ENCODE measurements around the gene DDX1. TPM values are rescaled to one million over a fixed set of nuclear protein-coding genes. Genes with fewer than 3 reads are reported as not detected.

The DDX1 gene
- total RNA-seq, 2 experiments from 2014 or later = 42.7 to 91.8 TPM

DNA sequence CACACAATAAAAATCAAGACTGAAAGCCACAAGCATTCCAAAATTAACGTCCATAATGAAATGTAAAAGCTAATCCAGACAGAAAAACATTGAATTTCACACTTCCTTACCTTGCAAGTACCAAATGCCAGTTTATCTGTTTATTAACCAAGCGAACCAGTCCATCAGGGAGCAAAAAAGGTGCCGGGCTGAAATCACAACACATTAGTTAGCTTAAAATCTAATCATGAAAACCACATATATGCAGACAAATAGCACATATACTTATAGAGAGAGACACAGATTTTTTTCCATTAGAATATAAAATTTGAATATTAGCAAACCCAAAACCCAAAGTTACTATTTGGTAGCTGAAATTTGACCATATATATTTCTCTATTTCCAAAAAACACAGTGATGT, 37.7 kb upstream of the DDX1 start:
- Histone ChIP-seq H3K4me2 (ENCODE audit: low read length) (no peak overlapping the region), H3K36me3 (ENCODE audit: insufficient read depth, low read length) (peaks cover 15% of the 10 kb centered on the region; the same call in 1 of the 2 replicates), H3K4me1 (ENCODE audit: insufficient read depth, low read length, poor library complexity, severe bottlenecking) (no peaks in the 10 kb centered on the region), H3K27ac (ENCODE audit: low read depth, low read length, poor library complexity, severe bottlenecking) (no peak overlapping the region), H3K9me3 (ENCODE audit: low read length) (no peaks in the 10 kb centered on the region), H3K79me2 (ENCODE audit: insufficient read depth, low read depth, low read length) (0 out of 2 replicates have a peak, but pooled peaks cover under 1% of the 10 kb centered on the region), H3K9me2 (ENCODE audit: insufficient read depth, low read length) (no peaks in the 10 kb centered on the region), H4K20me1 (ENCODE audit: insufficient read depth, low read length) (no peaks in the 10 kb centered on the region), H3K4me3 (ENCODE audit: low read depth, low read length, poor library complexity, severe bottlenecking) (no peak overlapping the region), H2AFZ (ENCODE audit: low read length) (no peak overlapping the region)
- ChIA-PET POLR2A (interaction anchor here (1.3 to 1.7 kb wide), 2 partner anchors 16 to 123 kb away, joined by 3 to 8 read pairs; no protein-coding TSS in a partner anchor), CTCF (ENCODE audit: unreplicated experiment) (no interaction called here)
- DNase-seq (ENCODE audit: low spot score) = no peak
- intact Hi-C loops (cut with micrococcal nuclease; ENCODE audit: unreplicated experiment) = no loop called here
- TF ChIP-seq EZH2phosphoT487 (IDR thresholded peaks at IDR 0.05; ENCODE audit: borderline replicate concordance, low read depth, low read length) = no peak
- TF ChIP-seq, protein P1, sequence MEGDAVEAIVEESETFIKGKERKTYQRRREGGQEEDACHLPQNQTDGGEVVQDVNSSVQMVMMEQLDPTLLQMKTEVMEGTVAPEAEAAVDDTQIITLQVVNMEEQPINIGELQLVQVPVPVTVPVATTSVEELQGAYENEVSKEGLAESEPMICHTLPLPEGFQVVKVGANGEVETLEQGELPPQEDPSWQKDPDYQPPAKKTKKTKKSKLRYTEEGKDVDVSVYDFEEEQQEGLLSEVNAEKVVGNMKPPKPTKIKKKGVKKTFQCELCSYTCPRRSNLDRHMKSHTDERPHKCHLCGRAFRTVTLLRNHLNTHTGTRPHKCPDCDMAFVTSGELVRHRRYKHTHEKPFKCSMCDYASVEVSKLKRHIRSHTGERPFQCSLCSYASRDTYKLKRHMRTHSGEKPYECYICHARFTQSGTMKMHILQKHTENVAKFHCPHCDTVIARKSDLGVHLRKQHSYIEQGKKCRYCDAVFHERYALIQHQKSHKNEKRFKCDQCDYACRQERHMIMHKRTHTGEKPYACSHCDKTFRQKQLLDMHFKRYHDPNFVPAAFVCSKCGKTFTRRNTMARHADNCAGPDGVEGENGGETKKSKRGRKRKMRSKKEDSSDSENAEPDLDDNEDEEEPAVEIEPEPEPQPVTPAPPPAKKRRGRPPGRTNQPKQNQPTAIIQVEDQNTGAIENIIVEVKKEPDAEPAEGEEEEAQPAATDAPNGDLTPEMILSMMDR (conservative IDR thresholded peaks at IDR 0.05; ENCODE audit: low read length) = no peak
- no TSS peak for BruUV-seq (replicated peaks)

DNA sequence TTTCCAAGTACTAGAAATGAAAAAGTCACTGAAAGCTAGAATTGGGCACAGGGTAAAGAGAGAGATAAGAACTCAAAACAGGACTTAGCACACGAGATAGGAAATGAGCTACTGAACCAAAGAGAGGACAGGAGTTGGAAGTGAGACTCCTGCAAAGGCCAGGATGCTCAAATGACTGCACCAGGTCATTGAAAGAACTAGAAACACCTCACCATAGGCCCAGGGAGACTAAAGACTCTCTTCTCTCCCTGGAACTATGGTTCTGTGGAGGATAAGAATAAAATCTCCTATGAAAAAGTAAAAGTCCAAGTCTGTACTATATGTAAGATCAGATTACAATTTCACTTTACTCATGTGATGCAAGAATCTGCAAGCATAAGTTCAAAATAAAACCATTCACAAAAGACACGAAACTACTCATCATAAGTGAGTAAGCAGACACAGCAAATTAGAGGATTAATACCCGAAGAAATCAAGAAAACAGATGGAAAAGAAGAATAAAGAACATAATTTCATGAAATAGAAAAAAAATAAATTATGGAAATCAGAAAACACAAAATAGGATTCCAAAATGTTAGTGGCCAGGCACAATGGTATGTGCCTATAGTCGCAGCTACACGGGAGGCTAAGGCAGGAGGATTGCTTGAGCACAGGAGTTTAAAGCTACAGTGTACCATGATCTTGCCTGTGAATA, 37.0 kb upstream of the DDX1 start:
- Histone ChIP-seq H3K4me2 (ENCODE audit: low read length) (no peak overlapping the region), H3K27ac (ENCODE audit: low read depth, low read length, poor library complexity, severe bottlenecking) (no peak overlapping the region), H3K79me2 (ENCODE audit: insufficient read depth, low read depth, low read length) (peaks cover 7% of the 10 kb centered on the region), H3K9me3 (ENCODE audit: low read length) (no peaks in the 10 kb centered on the region), H4K20me1 (ENCODE audit: insufficient read depth, low read length) (no peaks in the 10 kb centered on the region), H2AFZ (ENCODE audit: low read length) (no peak overlapping the region), H3K36me3 (ENCODE audit: insufficient read depth, low read length) (peaks cover 15% of the 10 kb centered on the region; the same call in 1 of the 2 replicates), H3K9me2 (ENCODE audit: insufficient read depth, low read length) (no peaks in the 10 kb centered on the region), H3K4me1 (ENCODE audit: insufficient read depth, low read length, poor library complexity, severe bottlenecking) (peaks cover 4% of the 10 kb centered on the region), H3K4me3 (ENCODE audit: low read depth, low read length, poor library complexity, severe bottlenecking) (no peak overlapping the region)
- TF ChIP-seq EZH2phosphoT487 (IDR thresholded peaks at IDR 0.05; ENCODE audit: borderline replicate concordance, low read depth, low read length) = no peak
- TF ChIP-seq, protein P1 (conservative IDR thresholded peaks at IDR 0.05; ENCODE audit: low read length) = no peak
- BruUV-seq (replicated peaks) = no TSS peak
- intact Hi-C loops (cut with micrococcal nuclease; ENCODE audit: unreplicated experiment) = no loop called here
- ChIA-PET POLR2A (interaction anchor here (1.3 kb wide), 1 partner anchor 123 kb away, joined by 3 read pairs; no protein-coding TSS in a partner anchor), CTCF (ENCODE audit: unreplicated experiment) (no interaction called here)
- no peak for DNase-seq (ENCODE audit: low spot score)

DNA sequence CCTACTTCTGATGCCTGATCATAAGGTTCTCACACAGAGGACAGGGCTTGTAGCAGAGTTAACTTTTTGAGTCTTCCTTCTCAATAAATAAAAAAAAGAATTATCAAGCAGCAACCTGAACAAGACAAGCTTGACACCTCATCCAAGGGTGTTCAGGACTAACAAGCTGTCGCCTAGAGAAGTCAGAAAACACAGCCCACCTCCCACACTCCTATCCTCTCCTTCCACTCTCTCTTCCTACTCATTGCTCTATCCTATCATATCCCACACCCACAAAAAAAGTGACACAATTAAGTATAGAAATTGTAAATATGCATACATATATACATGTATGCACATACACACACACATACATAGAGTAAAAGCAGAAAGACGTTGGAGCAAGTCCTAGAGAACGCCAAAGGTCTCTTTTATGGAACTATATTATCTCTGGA, 35.9 kb upstream of the DDX1 start:
- Histone ChIP-seq H4K20me1 (ENCODE audit: insufficient read depth, low read length) (no peaks in the 10 kb centered on the region), H2AFZ (ENCODE audit: low read length) (no peak overlapping the region), H3K9me2 (ENCODE audit: insufficient read depth, low read length) (no peaks in the 10 kb centered on the region), H3K4me1 (ENCODE audit: insufficient read depth, low read length, poor library complexity, severe bottlenecking) (peaks cover 8% of the 10 kb centered on the region), H3K9me3 (ENCODE audit: low read length) (no peaks in the 10 kb centered on the region), H3K4me3 (ENCODE audit: low read depth, low read length, poor library complexity, severe bottlenecking) (no peak overlapping the region), H3K79me2 (ENCODE audit: insufficient read depth, low read depth, low read length) (peaks cover 17% of the 10 kb centered on the region), H3K4me2 (ENCODE audit: low read length) (no peak overlapping the region), H3K36me3 (ENCODE audit: insufficient read depth, low read length) (peaks cover 15% of the 10 kb centered on the region; the same call in 1 of the 2 replicates), H3K27ac (ENCODE audit: low read depth, low read length, poor library complexity, severe bottlenecking) (no peak overlapping the region)
- no TSS peak for BruUV-seq (replicated peaks)
- TF ChIP-seq, protein P1 (conservative IDR thresholded peaks at IDR 0.05; ENCODE audit: low read length) = no peak
- no peak for TF ChIP-seq EZH2phosphoT487 (IDR thresholded peaks at IDR 0.05; ENCODE audit: borderline replicate concordance, low read depth, low read length)
- intact Hi-C loops (cut with micrococcal nuclease; ENCODE audit: unreplicated experiment) = no loop called here
- CTCF ChIA-PET (ENCODE audit: unreplicated experiment) = no interaction called here
- POLR2A ChIA-PET = no interaction called here
- DNase-seq (ENCODE audit: low spot score) = no peak
